NB4 (cell line): ENCODE data around the gene SEMA4C.
"Not testable (repeated sequence)": the region's sequence is repeated elsewhere in the genome, so short reads cannot be mapped to it uniquely, and the experiment has no call there.

Source experiments
- DNase-seq: peaks from one replicate; pipeline ENCODE4 v3.0.0; 2010; ENCODE audit warnings: low read depth
- H3K4me3 ChIP-seq: one replicate; pipeline ENCODE4 v1.5.1; 2011; ENCODE audit warnings: mild to moderate bottlenecking, low read depth, low read length, moderate library complexity
- MYC ChIP-seq: IDR thresholded peaks from 2 replicates; pipeline ENCODE4 v1.6.1; 2011; ENCODE audit warnings: low read depth, low read length
- POLR2A ChIP-seq: IDR thresholded peaks from 2 replicates; pipeline ENCODE4 v1.6.1; 2011; ENCODE audit warnings: mild to moderate bottlenecking; ENCODE audit not compliant: insufficient read length; ENCODE audit errors: extremely low read depth
- TF ChIP-seq, protein P1 (sequence below): IDR thresholded peaks from 2 replicates; pipeline ENCODE4 v1.6.1; 2011; ENCODE audit warnings: low read depth, low read length
- TF ChIP-seq, protein P2 (sequence below): IDR thresholded peaks from one replicate; pipeline ENCODE4 v1.5.1; 2012; ENCODE audit warnings: low read depth, low read length

Gene SEMA4C

DNA sequence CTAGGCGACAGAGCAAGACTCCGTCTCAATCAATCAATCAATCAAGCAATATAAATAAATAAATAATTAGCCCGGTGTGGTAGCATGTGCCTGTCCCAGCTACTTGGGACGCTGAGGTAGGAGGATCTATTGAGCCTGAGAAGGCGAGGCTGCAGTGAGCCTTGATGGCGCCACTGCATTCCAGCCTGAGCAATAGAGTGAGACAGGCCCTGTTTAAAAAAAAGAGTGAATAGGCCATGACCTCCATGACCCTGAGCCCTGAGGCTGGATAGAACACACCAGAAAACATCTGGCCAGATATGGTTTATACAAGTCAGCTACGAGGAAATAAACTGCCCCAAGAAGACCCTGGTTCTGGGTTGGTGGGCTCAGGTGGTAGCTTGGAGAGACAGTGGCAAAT, 20.4 kb upstream of the SEMA4C start:
- TF ChIP-seq MYC, result no peak
- TF ChIP-seq POLR2A, result no peak
- no peak overlapping the region for H3K4me3 ChIP-seq
- DNase-seq, result no peak

DNA sequence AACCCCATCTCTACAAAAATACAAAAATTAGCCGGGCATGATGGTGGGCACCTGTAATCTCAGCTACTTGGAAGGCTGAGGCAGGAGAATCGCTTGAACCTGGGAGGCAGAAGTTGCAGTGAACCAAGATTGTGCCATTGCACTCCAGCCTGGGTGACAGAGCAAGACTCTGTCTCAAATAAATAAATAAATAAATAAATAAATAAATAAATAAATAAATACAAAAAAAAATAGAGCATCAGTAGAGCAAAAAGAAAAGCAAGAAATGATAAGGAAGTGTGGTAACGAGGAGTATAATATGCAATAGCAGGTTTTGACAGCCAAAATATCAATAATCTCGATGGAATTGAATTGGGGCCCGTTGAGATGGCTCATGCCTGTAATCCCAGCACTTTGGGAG, 19.6 kb upstream of the SEMA4C start:
- H3K4me3 ChIP-seq, DNase-seq: not testable (repeated sequence)

DNA sequence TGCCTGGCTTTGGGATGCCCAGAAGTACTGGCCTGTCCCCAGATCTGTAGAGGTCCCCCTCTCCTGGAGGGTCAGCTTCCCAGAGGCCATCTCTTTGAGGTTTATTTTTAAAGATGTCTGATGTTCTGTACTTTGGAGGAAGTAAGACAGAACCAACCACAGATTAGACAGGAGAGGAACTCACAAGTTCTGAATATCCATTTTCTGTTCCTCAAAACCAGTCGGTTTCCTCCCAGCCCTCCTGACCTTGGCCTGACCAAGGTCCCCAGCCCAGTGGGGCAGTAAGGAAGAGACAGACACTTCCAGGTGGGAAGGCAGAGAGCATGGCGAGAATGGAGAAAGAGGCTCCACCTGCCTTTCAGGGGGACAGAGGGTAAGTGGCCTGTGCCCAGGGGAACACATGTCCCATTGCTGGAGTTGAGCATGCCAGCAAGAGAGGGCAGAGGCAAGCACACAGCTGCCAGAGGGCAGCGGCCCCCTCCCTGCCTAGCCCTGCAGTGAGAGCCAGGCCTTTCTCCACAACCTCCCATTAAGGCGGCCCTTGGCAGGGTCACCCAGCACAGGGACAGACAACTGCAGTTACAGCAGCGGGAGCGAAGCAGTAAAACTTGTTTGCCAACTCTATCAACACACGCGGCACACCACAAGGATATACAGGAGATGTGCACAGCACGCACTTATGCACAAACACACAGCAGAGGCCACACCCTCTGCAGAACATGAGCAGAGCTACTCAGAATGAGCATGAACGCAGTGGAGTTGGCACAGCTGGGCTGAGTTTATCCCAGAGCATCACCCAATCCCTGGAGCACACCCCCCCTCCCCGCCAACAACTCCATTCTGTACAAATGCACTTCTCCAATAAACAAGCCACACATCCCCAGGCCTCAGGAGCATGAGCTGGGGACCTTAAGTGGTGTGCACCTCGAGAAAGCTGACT, 18.5 kb upstream of the SEMA4C start:
- no peak for DNase-seq
- no peak overlapping the region for H3K4me3 ChIP-seq
- TF ChIP-seq, protein P1, sequence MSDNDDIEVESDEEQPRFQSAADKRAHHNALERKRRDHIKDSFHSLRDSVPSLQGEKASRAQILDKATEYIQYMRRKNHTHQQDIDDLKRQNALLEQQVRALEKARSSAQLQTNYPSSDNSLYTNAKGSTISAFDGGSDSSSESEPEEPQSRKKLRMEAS, result no peak
- TF ChIP-seq POLR2A, result no peak
- TF ChIP-seq, protein P2, sequence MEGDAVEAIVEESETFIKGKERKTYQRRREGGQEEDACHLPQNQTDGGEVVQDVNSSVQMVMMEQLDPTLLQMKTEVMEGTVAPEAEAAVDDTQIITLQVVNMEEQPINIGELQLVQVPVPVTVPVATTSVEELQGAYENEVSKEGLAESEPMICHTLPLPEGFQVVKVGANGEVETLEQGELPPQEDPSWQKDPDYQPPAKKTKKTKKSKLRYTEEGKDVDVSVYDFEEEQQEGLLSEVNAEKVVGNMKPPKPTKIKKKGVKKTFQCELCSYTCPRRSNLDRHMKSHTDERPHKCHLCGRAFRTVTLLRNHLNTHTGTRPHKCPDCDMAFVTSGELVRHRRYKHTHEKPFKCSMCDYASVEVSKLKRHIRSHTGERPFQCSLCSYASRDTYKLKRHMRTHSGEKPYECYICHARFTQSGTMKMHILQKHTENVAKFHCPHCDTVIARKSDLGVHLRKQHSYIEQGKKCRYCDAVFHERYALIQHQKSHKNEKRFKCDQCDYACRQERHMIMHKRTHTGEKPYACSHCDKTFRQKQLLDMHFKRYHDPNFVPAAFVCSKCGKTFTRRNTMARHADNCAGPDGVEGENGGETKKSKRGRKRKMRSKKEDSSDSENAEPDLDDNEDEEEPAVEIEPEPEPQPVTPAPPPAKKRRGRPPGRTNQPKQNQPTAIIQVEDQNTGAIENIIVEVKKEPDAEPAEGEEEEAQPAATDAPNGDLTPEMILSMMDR, result no peak
- TF ChIP-seq MYC, result no peak

DNA sequence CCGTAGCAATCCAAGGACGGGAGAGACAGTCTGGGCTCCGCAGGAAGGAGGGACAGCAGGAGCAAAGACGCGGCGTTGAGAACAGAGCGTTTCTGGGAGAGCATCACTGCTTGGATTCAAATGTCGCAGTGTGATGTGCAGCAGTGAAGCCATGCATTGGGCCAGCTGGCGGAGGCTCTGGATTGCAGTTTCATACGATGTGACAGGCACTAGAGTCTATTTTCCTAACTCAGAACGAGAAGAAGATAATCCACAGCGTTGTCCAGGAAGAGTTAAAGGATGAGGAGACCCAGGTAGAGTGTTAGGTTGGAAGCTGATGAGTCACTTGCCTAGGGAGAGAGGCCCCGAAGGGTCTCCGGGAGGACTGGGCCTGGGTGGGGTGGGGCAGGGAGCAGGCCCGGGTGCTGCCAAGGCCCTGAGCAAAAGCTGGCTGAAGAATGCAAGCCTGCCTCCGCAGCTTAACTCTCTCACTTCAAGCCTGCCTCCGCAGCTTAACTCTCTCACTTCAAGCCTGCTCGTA, 17.7 kb upstream of the SEMA4C start:
- no peak overlapping the region for H3K4me3 ChIP-seq
- no peak for DNase-seq
- TF ChIP-seq, protein P2, result no peak
- TF ChIP-seq MYC (no peak), POLR2A (no peak)
- TF ChIP-seq, protein P1, result no peak

DNA sequence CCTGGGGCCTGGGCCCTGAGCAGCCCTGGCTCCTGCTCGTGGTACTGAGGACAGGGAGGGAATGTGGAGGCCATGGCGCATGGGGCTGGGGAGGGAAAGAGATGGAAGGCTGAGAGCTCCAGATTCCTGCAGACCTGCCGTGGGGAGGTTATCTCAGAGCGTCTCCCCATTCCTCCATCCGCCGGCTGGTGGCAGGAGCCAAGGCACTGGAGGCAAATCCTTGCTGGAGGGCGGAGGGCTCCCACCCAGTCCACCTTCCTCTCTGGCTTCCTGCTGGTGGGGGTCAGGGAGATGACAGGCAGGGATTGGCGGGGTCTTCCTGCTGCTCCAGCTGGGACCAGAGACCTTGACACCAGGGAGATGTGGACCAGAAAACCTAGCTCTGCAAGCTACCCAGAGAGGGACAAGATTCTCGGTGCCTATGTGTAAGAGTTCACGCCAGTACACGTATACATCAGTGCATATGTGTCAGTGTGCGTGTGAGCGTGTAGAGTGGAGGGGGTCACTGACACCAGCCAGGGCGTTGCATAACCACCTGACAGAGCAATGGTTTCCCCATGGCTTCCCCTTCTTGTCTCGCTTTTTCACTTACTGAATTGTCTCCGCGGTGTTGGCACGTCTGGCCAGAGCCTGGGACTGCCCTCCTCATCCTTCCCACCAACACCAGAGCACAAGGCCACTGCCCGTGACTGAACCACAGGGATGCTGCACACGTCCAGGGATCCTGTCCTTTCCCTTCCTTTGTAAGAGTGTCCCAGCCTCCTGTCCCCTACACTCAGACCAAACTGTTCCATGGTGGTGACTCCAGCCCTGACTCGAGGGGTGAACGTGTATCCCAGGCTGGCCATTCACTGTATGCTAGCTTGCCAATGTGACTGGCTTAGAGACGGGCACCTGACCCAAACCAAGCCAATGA, 15.8 kb upstream of the SEMA4C start:
- no peak overlapping the region for H3K4me3 ChIP-seq
- DNase-seq, result no peak
- TF ChIP-seq MYC (no peak), POLR2A (no peak)
- TF ChIP-seq, protein P2, result no peak
- TF ChIP-seq, protein P1, result no peak

DNA sequence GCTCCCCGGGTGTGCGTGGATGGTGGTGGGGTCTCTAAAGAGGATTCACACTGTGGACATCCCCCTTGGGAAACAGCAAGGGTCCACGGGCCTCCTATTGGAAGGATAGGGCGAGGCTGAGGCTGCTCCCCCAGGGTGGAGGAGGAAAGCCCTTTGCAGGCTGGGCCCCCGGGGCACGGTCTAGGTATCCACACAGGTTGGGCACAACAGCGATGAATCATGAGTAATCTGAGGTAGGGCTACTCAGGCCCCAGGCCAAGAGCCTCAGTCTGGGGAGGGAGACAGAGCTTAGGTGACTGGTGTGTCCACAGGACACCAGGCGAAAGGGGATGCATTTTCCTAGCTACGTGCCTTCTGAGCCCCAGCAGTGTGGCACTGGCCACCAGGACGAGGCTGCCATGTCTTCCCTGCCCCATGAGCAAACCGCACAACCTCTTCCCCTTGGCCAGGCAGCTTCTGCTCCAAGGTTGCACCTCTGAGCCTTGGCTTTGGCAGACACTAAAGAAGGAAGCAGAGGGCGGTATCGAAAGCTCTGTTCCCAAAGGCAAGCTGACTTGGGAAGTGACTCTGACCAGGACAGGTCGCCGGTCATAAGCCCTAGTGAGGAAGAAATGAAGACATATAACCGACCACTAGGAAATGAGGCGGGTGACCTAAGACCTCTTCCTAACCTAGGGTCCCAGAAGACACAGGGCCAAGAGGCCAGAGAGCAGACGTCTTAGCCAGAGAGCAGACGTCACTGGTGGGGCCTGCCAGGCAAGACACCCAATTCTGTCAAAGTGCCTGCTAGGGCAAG, 14.6 kb upstream of the SEMA4C start:
- no peak overlapping the region for H3K4me3 ChIP-seq
- DNase-seq, result no peak
- TF ChIP-seq, protein P1, result no peak
- TF ChIP-seq POLR2A, result no peak
- TF ChIP-seq, protein P2, result no peak
- no peak for TF ChIP-seq MYC
